ENCODE measurements around the gene SGMS2. TPM values are rescaled to one million over a fixed set of nuclear protein-coding genes. Genes with fewer than 3 reads are reported as not detected.

Gene SGMS2
- total RNA-seq, 2 donors from 2014 or later, result 0.50 to 0.62 TPM

Other genes starting within 250 kb of the SGMS2 start
- gene PAPSS1, start 104.7 kb upstream of the SGMS2 start, total RNA-seq, result 10 to 100 TPM; 12.1 to 25.1 TPM
- 1 to 10 TPM; 1.6 to 4.3 TPM for gene CYP2U1, start 106.6 kb downstream of the SGMS2 start, total RNA-seq
- 10 to 100 TPM; 21.3 to 33.9 TPM for gene HADH, start 165.0 kb downstream of the SGMS2 start, total RNA-seq